NCI-H2107 (cell line): ENCODE results near the gene CLSTN2.
"Not testable (repeated sequence)": the region's sequence is repeated elsewhere in the genome, so short reads cannot be mapped to it uniquely, and the experiment has no call there.

Experiments used
- DNase-seq: peaks from one replicate; lab custom pipeline; 2025; lab: John Stamatoyannopoulos, UW

The CLSTN2 gene

GRCh38 chr3:140423146-140423545 lies 488.2 kb downstream of the CLSTN2 start:
- no peak for DNase-seq

- not testable (repeated sequence) for DNase-seq
These were observed 488.6 kb downstream of the CLSTN2 start for GRCh38 chr3:140423574-140423973.

- no peak for DNase-seq
These were observed 489.2 kb downstream of the CLSTN2 start for GRCh38 chr3:140424211-140424610.

- DNase-seq, result no peak
These were observed 489.7 kb downstream of the CLSTN2 start for GRCh38 chr3:140424726-140425125.

GRCh38 chr3:140427786-140428185 lies 492.8 kb downstream of the CLSTN2 start:
- DNase-seq, result no peak

GRCh38 chr3:140428380-140428779 lies 493.4 kb downstream of the CLSTN2 start:
- DNase-seq, result no peak

GRCh38 chr3:140429791-140430190 lies 494.8 kb downstream of the CLSTN2 start:
- DNase-seq, result no peak

GRCh38 chr3:140430494-140430893 lies 495.5 kb downstream of the CLSTN2 start:
- no peak for DNase-seq

- DNase-seq, result no peak
These were observed 497.3 kb downstream of the CLSTN2 start for GRCh38 chr3:140432229-140432669.

GRCh38 chr3:140433431-140433830 lies 498.4 kb downstream of the CLSTN2 start:
- DNase-seq, result no peak

- DNase-seq, result no peak
These were observed 499.4 kb downstream of the CLSTN2 start for GRCh38 chr3:140434261-140434905.

- no peak for DNase-seq
These were observed 501.4 kb downstream of the CLSTN2 start for GRCh38 chr3:140436421-140436820.

- no peak for DNase-seq
These were observed 503.9 kb downstream of the CLSTN2 start for GRCh38 chr3:140438736-140439470.

GRCh38 chr3:140439527-140439926 lies 504.5 kb downstream of the CLSTN2 start:
- no peak for DNase-seq

GRCh38 chr3:140440446-140440845 lies 505.5 kb downstream of the CLSTN2 start:
- DNase-seq, result no peak

- DNase-seq, result no peak
These were observed 506.0 kb downstream of the CLSTN2 start for GRCh38 chr3:140441006-140441405.

GRCh38 chr3:140442621-140443020 lies 507.6 kb downstream of the CLSTN2 start:
- DNase-seq, result no peak

GRCh38 chr3:140443073-140443472 lies 508.1 kb downstream of the CLSTN2 start:
- no peak for DNase-seq

- DNase-seq, result no peak
These were observed 508.8 kb downstream of the CLSTN2 start for GRCh38 chr3:140443806-140444205.

GRCh38 chr3:140446734-140447133 lies 511.7 kb downstream of the CLSTN2 start:
- no peak for DNase-seq

GRCh38 chr3:140447136-140447535 lies 512.2 kb downstream of the CLSTN2 start:
- no peak for DNase-seq

- DNase-seq, result no peak
These were observed 513.0 kb downstream of the CLSTN2 start for GRCh38 chr3:140448001-140448400.

GRCh38 chr3:140449413-140450256 lies 514.6 kb downstream of the CLSTN2 start:
- DNase-seq, result no peak
